HT-29 (cell line): ENCODE data around the gene QRFP. TPM values are rescaled to one million over a fixed set of nuclear protein-coding genes. Genes with fewer than 3 reads are reported as not detected.
"Not testable (repeated sequence)": the region's sequence is repeated elsewhere in the genome, so short reads cannot be mapped to it uniquely, and the experiment has no call there.

ENCODE experiments used
- DNase-seq: peaks from one replicate; pipeline ENCODE4 v3.0.0-alpha.2; 2015; ENCODE audit warnings: low spot score
- total RNA-seq: library from RNA; depleted of rRNA; stranded (reverse); fragments of >200 nt; shearing (Covaris generic); gene quantifications from 2 replicates; pipeline ENCODE4 v1.2.3, GENCODE V29; 2014

QRFP gene
- total RNA-seq, 1 experiment from 2014 or later, result not detected

GRCh38 chr9:130919559-130920145 is 23.0 kb upstream of the QRFP start:
- DNase-seq, result no peak

GRCh38 chr9:130918826-130919558 is 22.4 kb upstream of the QRFP start:
- no peak for DNase-seq

GRCh38 chr9:130918101-130918825 is 21.7 kb upstream of the QRFP start:
- no peak for DNase-seq

- no peak for DNase-seq
Measured at GRCh38 chr9:130917168-130917960, 20.8 kb upstream of the QRFP start.

GRCh38 chr9:130915096-130915447 is 18.5 kb upstream of the QRFP start:
- no peak for DNase-seq

GRCh38 chr9:130914417-130915095 is 17.9 kb upstream of the QRFP start:
- DNase-seq, result no peak

GRCh38 chr9:130913599-130914416 is 17.2 kb upstream of the QRFP start:
- no peak for DNase-seq

GRCh38 chr9:130912932-130913598 is 16.5 kb upstream of the QRFP start:
- no peak for DNase-seq

- no peak for DNase-seq
Measured at GRCh38 chr9:130911254-130912049, 14.8 kb upstream of the QRFP start.

- not testable (repeated sequence) for DNase-seq
Measured at GRCh38 chr9:130910670-130911069, 14.1 kb upstream of the QRFP start.

GRCh38 chr9:130910041-130910440 is 13.4 kb upstream of the QRFP start:
- not testable (repeated sequence) for DNase-seq

GRCh38 chr9:130908878-130909355 is 12.3 kb upstream of the QRFP start:
- DNase-seq, result no peak

- peak; percentile 27 for DNase-seq
Measured at GRCh38 chr9:130908146-130908877, 11.7 kb upstream of the QRFP start.

GRCh38 chr9:130906735-130907416 is 10.3 kb upstream of the QRFP start:
- no peak for DNase-seq

GRCh38 chr9:130905902-130906734 is 9.5 kb upstream of the QRFP start:
- DNase-seq, result no peak

- no peak for DNase-seq
Measured at GRCh38 chr9:130905125-130905901, 8.7 kb upstream of the QRFP start.
